ENCODE data around the gene VPS4A. TPM values are rescaled to one million over a fixed set of nuclear protein-coding genes. Genes with fewer than 3 reads are reported as not detected.

VPS4A gene
- polyA plus RNA-seq, 1 experiment: 12.8 TPM

DNA sequence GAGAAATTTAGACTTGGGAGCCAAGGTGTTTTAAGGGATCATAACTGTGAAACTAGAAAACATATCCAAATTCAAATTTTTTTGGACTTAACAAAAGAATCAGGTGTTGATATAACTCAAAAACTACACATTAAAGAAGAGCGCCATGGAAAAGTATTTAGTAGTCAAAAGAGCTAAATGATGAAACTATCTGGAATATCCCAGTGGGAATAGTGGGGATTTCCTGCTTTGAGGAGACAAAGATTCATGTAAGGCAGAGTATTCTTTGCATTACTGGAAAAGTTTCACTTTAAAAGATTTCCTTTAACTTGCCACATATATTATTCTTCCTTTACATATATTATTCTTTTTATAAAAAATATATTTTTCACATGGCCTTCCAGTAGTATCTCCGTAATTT, 40.3 kb upstream of the VPS4A start:
- Histone ChIP-seq H3K4me3 (ENCODE audit: low read depth, low read length) (no peak overlapping the region), H3K27ac (ENCODE audit: low read depth, low read length) (no peak overlapping the region), H3K9me3 (ENCODE audit: control insufficient read depth, insufficient read depth, low read length) (no peaks in the 10 kb centered on the region), H3K27me3 (ENCODE audit: control insufficient read depth, insufficient read depth, low read length) (no peaks in the 10 kb centered on the region)
- no peak for DNase-seq (ENCODE audit: low read depth, low spot score)
- no peak for TF ChIP-seq CTCF (IDR thresholded peaks at IDR 0.05; ENCODE audit: low read depth, low read length)
- POLR2A ChIA-PET: interaction anchor here (0.6 kb wide), 2 partner anchors 47 to 57 kb away, joined by 3 to 8 read pairs; no protein-coding TSS in a partner anchor
- CTCF ChIA-PET: interaction anchor here (1.6 kb wide), 1 partner anchor 120 kb away, joined by 4 read pairs; no protein-coding TSS in a partner anchor

DNA sequence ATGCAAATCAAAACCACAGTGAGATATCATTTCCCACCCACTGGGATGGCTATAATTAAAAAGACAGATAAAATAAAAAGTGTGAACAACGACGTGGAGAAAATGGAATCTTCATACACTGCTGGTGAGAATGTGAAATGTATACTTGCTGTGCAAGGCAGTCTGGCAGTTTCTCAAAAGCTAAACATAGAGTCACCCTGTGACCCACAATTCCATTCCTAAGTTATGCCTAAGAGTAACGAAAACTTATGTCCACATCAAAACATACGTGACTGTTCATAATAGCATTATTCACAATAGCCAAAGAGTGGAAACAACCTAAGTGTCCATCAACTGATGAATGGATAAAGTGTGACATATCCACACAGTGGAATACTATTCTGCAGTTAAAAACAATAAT, 38.1 kb upstream of the VPS4A start:
- no peaks in the 10 kb centered on the region for H3K9me3 ChIP-seq (ENCODE audit: control insufficient read depth, insufficient read depth, low read length)
- ChIA-PET POLR2A (interaction anchor here (0.7 kb wide), 1 partner anchor 14 kb away, joined by 4 read pairs; no protein-coding TSS in a partner anchor), CTCF (no interaction called here)
- TF ChIP-seq CTCF (IDR thresholded peaks at IDR 0.05; ENCODE audit: low read depth, low read length): 0 out of 2 replicates have a peak, but pooled peaks have one; percentile 12
- H3K27me3 ChIP-seq (ENCODE audit: control insufficient read depth, insufficient read depth, low read length): no peaks in the 10 kb centered on the region
- peak overlapping the region; percentile 57 for H3K27ac ChIP-seq (ENCODE audit: low read depth, low read length)
- peak; percentile 83 for DNase-seq (ENCODE audit: low read depth, low spot score)
- no peak overlapping the region for H3K4me3 ChIP-seq (ENCODE audit: low read depth, low read length)

DNA sequence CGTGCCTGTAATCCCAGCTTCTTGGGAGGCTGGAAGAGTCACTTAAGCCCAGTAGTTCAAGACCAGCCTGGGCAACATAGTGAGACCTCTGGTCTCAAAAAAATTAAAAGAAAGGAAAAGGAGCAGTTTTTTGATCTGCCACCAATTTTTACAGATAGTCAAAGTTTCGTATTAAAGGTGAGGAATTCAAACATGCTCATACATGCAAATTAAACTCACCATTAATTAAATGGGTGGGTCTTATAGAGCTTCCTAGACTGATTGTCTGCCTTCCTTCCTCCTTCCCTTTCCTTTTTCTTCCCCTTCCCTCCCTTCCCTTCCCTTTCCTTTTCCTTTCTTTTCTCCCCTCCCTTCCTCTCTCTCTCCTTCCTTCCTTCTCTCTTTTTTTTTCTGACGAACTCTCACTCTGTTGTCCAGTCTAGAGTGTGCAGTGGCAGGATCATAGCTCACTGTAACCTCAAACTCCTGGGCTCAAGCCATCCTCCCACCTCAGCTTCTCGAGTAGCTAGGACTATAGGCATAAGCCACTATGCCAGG, 36.4 kb upstream of the VPS4A start:
- no peak for TF ChIP-seq CTCF (IDR thresholded peaks at IDR 0.05; ENCODE audit: low read depth, low read length)
- DNase-seq (ENCODE audit: low read depth, low spot score): no peak
- Histone ChIP-seq H3K4me3 (ENCODE audit: low read depth, low read length) (no peak overlapping the region), H3K27me3 (ENCODE audit: control insufficient read depth, insufficient read depth, low read length) (no peaks in the 10 kb centered on the region), H3K9me3 (ENCODE audit: control insufficient read depth, insufficient read depth, low read length) (no peaks in the 10 kb centered on the region), H3K27ac (ENCODE audit: low read depth, low read length) (peak overlapping the region; percentile 59)
- CTCF ChIA-PET: interaction anchor here (0.6 to 0.9 kb wide), 2 partner anchors 57 to 124 kb away, joined by 3 to 4 read pairs; no protein-coding TSS in a partner anchor
- POLR2A ChIA-PET: interaction anchor here (0.6 kb wide), 2 partner anchors 12 to 1561 kb away, joined by 5 to 11 read pairs; no protein-coding TSS in a partner anchor

- TF ChIP-seq CTCF (IDR thresholded peaks at IDR 0.05; ENCODE audit: low read depth, low read length): no peak
- CTCF ChIA-PET: interaction anchor here (0.7 to 1.8 kb wide), 2 partner anchors 11 to 126 kb away, joined by 3 to 12 read pairs; no protein-coding TSS in a partner anchor
- Histone ChIP-seq H3K27ac (ENCODE audit: low read depth, low read length) (peak overlapping the region; percentile 72), H3K4me3 (ENCODE audit: low read depth, low read length) (peak overlapping the region; percentile 17; the same call in 1 of the 2 replicates), H3K27me3 (ENCODE audit: control insufficient read depth, insufficient read depth, low read length) (no peaks in the 10 kb centered on the region), H3K9me3 (ENCODE audit: control insufficient read depth, insufficient read depth, low read length) (no peaks in the 10 kb centered on the region)
- peak; percentile 95 for DNase-seq (ENCODE audit: low read depth, low spot score)
- POLR2A ChIA-PET: interaction anchor here (0.9 to 1.0 kb wide), 3 partner anchors 9 to 89 kb away, joined by 3 to 4 read pairs (median 3); partner anchors contain the start of gene SNTB2
Observed at GRCh38 chr16:69276148-69277115, 34.7 kb upstream of the VPS4A start.

All from AG04450 (cell line).